Dermis microvascular lymphatic vessel endothelial cell (primary cell): ENCODE results near the gene DCDC2. TPM values are rescaled to one million over a fixed set of nuclear protein-coding genes. Genes with fewer than 3 reads are reported as not detected.
"Not testable (repeated sequence)": the region's sequence is repeated elsewhere in the genome, so short reads cannot be mapped to it uniquely, and the experiment has no call there.

Experiments
- DNase-seq, 2 donors: peaks; one replicate each; pipeline versions ENCODE4 v3.0.0 to v3.0.0-alpha.2; 2010; ENCODE audit warnings: low read depth in 2 of 2
- total RNA-seq: library from RNA; depleted of rRNA; stranded (reverse); fragments of >200 nt; gene quantifications from 2 replicates; pipeline ENCODE4 v1.2.1, GENCODE V29; 2014

Gene DCDC2
- total RNA-seq: under 0.01 TPM in 1 of 2 replicates, not detected in the other

DNA sequence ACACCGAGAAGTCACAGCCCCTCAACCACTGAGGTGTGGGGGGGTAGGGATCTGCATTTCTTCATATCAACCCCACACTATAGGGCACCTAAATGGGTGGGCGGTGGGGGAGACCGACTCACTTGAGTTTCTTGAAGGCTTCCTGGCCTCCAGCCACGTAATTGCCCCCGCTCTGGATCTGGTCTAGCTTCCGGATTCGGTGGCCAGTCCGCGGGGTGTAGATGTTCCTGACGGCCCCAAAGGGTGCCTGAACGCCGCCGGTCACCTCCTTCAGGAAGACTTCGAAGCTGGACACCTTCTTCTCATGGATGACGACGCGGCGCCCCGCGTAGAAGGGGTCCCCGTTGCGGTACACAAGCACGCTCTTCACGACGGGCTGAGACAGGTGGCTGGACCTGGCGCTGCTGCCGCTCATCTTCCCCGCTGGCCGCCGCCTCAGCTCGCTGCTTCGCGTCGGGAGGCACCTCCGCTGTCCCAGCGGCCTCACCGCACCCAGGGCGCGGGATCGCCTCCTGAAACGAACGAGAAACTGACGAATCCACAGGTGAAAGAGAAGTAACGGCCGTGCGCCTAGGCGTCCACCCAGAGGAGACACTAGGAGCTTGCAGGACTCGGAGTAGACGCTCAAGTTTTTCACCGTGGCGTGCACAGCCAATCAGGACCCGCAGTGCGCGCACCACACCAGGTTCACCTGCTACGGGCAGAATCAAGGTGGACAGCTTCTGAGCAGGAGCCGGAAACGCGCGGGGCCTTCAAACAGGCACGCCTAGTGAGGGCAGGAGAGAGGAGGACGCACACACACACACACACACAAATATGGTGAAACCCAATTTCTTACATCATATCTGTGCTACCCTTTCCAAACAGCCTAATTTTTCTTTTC lies at the start of gene DCDC2:
DCDC2 (minus strand) TSS at position 724 of the 883 bp plus-strand sequence; CDS start at position 415, 309 bp downstream.
- DNase-seq: no peak

DNA sequence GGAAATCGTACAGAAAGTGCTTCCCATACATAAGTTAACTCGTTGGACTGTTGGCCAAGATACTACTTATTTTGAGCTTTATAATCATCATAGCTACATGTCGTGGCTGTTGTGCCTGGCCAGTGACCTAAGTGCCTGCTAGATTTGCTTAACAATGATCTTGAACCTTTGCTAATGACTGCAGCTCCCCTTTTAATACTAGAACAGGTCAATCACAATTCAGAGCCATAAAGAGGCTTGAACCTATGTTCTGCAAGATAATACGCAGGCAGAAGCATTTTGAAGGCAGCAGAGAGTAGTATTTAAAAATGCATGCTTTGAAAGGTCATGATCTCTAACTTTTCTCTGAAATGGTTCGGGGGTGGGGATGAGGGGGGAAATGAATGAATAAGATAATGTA lies 47.4 kb upstream of the DCDC2 start:
- DNase-seq: no peak

DNA sequence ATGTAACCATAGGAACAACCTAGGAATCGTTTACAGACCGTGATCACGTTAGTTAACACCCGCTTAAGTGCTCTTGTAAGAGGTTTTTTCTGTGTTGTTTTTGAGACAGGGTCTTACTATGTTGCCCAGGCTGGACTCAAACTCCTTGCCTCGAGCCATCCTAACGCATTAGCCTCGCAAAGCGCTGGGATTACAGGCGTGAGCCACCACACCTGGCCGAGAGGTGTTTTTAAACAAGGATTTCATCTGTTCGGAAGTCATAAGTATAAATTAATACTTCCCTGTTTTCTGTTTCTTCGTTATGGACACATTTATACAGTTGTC lies 45.6 kb upstream of the DCDC2 start:
- no peak for DNase-seq

DNA sequence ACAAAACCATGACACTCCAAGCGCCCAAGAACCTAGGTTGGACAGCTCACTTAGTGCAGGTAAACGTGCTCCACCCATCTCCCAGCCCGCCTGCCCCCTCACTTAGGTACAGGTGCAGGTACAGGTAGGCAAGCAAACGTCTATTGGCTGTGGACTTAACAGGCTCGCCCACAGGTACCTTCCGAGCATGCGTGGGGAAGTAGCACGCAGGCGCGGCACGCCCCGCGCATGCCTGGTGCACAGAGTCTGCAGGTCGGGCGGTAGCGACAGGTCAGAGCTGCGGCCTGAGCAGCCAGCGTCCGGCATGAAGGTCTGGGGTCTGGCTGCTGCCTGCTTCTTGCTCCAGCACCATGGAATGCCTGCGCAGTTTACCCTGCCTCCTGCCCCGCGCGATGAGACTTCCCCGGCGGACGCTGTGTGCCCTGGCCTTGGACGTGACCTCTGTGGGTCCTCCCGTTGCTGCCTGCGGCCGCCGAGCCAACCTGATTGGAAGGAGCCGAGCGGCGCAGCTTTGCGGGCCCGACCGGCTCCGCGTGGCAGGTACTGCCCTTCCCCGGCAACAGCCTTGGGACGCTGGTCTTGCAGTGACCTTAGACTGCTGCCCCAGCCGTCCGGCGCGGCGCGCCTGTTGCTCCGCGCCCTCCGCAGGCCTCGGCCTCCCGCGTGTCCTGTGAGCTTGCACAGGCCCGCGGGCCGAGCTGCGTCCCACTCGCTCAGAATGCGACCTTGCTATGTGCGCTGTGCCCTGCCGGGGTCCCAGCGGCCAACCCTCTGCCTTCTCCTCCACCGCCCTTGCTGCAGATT lies 45.0 kb upstream of the DCDC2 start, which contains the start of gene MRS2:
MRS2 (plus strand) TSS at position 240 of the 804 bp plus-strand sequence; CDS start at position 351, 111 bp downstream.
- peak; percentile 66 to 84 for DNase-seq

DNA sequence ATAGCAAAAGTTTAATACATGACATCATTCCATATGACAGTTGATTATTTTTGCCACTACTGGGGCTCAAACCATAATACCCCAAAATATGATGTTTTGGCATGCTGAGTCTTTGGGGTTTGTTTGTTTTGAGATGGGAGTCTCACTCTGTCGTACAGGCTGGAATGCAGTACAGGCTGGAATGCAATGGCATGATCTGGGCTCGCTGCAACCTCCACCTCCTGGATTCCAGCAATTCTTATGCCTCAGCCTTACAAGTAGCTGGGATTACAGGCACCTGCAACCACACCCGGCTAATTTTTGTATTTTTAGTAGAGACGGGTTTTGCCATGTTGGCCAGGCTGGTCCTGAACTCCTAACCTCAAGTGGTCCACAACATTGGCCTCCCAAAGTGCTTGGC lies 43.6 kb upstream of the DCDC2 start:
- no peak for DNase-seq

DNA sequence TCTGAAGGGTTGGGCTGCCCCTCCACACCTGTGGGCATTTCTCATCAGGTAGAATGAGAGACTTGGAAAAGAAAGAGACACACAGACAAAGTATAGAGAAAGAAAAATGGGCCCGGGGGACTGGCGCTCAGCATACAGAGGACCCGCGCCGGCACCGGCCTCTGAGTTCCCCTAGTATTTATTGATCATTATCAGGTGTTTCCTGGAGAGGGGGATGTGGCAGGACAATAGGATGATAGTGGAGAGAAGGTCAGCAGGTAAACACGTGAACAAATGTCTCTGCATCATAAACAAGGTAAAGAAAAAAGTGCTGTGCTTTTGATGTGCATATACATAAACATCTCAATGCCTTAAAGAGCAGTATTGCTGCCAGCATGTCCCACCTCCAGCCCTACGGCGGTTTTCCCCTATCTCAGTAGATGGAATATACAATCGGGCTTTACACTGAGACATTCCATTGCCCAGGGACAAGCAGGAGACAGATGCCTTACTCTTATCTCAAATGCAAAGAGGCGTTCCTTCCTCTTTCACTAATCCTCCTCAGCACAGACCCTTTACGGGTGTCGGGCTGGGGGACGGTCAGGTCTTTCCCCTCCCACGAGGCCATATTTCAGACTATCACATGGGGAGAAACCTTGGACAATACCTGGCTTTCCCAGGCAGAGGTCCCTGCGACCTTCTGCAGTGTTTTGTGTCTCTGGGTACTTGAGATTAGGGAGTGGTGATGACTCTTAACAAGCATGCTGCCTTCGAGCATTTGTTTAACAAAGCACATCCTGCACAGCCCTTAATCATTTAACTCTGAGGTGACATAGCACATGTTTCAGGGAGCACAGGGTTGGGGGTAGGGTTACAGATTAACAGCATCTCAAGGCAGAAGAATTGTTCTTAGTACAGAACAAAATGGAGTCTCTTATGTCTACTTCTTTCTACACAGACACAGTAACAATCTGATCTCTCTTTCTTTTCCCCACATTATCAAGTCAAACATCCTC lies 42.5 kb upstream of the DCDC2 start:
- not testable (repeated sequence) for DNase-seq

DNA sequence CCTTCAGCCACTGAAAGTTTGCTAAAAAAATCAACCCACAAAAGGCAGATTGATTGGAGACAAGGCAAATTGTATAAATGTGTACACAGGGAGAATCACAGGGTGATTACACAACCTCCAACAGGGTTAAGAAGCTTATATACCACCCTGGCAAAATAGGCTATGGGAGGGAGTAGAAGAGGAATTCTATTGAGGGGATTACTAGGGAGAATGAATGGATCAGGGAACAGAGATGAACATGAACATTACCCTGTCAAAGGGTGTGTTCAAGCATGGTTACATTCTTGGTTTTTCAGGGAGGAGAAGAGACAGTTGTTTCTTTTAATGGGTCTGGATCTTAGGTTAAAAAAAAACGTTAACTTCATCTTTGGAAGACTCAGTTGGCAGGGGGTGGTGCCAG lies 39.8 kb upstream of the DCDC2 start:
- DNase-seq: no peak

DNA sequence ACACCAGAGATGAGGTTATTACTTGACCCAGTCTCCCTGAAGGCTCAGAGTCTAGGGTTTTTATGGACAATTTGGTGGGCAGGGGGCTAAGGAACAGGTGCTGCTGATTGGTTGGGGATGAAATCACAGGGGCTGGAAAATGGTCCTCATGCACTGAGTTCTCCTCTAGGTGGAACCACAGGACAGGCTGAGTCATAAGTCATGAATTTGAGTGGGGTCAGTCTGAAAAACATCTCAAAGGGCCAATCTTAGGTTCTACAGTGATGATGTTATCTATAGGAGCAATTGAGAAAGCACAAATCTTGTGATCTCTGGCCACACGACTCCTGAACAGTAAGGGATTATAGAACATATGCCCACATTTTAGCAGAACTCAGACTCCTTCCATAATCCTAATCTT lies 39.0 kb upstream of the DCDC2 start:
- DNase-seq: no peak

DNA sequence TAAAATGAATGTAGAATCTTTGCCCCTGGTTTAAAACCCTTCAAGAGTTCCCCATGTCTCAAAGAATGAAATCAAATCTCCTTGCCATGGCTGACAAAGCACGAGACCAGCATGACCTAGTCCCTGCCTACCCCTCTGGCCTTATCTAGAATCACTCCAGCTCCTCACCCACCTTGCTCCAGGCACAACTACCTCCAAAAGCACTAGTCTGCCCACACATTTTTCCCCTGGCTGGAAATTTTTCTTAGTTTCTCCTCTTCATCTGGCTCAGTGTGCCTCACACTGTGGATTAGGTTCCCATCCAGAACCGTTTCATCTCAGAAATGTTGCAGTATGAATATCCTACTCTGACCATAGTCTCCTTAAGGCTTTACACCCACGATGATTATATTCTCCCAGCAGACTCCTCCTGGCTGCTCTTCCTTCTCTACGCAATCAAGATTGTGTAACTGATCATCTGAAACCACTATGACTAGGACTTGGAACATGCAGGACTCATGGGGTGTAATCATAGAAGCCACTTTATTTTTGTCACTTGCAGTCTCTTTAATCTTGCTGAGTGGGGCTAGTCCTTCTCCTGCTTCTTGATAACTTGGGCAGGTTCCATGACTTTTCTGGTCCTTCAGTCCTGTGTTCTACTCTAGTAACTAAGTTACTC lies 37.0 kb upstream of the DCDC2 start:
- no peak for DNase-seq

DNA sequence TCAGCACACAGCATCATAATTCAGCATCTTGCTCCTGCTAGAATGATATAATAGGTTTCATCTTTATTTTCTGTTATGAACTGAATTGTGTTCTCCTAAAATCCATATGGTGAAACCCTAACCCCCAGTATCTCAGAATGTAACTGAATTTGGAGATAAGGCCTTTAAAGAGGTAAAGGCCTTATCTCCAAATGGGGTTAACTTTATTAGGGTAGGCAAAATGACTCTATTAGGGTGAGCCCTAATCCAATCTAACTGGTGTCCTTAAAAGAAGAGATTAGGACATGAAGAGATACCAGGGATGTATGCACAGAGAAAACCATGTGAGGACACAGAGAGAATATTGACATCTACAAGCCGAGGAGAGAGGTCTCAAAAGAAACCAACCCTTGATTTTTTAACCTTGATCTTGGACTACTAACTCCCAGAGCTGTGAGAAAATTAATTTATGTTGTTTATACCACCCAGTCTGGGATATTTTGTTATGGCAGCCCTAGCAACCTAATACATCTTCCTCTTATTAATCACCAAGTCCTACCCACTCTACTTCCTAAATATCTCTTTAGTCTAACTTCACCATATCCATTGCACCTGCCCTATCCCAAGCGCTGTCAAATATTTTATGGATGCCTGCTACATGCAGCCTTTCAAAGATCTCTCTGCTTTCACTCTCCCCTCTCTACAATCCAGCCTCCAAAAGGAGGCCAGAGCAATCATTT lies 36.4 kb upstream of the DCDC2 start:
- DNase-seq: no peak

DNA sequence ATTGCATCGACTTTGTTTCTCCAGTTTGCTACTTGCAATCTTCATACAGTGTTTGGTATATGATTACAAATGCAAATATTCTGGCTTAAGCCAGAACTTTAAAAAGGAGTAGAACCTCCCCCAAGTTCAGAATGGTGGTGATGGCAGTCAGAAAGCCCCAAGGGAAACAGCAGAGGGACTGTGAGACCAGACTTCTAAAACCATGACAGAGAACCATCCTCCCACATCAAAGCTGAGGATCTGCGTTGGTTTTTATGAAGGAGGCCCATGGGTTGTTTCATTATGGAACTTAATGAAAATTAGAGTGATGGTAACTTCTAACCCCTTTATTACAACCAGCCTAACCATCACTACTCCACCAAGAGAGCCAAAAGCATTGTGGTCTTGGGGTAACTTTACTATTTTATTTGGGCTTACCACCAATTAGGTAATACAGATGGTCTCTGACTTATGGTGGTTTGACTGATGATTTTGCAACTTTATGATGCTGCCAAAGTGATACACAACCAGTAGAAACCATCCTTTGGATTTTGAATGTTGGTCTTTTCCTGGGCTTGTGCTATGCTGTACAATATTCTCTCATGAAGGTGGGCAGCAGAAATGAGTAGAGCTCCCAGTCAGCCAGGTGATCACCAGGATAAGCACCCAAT lies 34.0 kb upstream of the DCDC2 start:
- no peak for DNase-seq

DNA sequence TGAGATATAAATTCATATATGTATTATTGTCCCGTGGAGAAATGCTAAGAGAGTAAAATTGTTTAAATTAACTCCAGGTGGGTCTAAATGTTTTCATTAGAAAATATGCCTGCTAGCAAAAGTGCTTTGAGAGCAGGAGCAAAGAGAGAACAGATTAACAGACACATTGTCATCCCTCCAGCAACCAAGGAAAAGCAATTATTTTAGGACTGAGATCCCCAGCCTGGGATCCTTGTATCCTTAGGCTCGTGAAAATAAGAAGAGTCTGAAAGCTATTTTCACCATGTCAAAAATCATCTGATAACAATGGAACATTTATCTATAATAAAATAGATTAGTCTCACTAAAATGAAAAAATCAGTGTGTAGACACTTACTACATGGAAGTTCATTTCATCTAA lies 33.3 kb upstream of the DCDC2 start:
- DNase-seq: no peak

DNA sequence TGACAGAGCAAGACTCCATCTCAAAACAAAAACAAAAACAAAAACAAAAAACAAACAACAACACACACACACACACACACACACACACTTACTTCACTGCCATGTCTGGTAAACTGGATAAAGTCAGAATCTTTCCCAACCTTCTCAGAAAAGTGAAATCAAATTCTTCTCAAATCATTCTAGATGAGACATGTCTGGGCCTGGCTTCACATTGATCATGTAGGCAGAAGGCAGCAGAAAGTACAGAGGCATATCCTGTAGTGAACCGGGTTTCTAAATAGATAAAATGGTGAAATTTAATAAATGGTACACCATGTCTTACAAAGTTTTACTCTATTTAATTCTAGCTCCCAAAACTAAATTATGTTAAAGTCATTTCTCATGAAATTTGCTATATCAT lies 30.0 kb upstream of the DCDC2 start:
- DNase-seq: no peak

DNA sequence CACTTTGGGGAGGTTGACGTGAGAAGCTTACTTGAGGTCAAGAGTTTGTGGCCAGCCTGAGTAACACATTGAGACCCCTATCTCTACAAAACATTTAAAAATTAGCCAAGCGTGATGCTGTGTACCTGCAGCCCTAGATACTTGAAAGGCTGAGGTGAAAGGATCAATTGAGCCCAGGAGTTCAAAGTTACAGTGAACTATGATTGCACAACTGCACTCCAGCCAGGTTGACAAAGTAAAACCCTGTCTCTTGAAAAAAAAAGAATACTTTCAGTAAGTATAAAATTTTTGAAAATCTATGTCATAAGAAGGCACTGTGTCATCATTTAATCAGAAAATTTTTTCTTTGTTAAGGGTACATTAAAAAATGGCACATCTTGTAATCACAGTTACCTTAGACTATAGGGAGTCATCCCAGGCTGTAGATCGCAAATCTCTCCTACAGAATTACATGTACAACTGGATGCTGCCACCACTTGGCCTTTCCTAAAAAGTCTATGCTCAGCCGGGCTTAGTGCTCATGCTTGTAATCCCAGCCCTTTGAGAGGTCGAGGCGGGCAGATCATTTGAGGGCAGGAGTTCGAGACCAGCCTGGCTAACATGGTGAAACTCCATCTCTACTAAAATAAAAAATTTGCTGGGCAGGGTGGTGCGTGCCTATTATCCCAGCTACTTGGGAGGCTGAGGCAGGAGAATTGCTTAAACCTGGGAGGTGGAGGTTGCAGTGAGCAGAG lies 27.8 kb upstream of the DCDC2 start:
- no peak for DNase-seq

DNA sequence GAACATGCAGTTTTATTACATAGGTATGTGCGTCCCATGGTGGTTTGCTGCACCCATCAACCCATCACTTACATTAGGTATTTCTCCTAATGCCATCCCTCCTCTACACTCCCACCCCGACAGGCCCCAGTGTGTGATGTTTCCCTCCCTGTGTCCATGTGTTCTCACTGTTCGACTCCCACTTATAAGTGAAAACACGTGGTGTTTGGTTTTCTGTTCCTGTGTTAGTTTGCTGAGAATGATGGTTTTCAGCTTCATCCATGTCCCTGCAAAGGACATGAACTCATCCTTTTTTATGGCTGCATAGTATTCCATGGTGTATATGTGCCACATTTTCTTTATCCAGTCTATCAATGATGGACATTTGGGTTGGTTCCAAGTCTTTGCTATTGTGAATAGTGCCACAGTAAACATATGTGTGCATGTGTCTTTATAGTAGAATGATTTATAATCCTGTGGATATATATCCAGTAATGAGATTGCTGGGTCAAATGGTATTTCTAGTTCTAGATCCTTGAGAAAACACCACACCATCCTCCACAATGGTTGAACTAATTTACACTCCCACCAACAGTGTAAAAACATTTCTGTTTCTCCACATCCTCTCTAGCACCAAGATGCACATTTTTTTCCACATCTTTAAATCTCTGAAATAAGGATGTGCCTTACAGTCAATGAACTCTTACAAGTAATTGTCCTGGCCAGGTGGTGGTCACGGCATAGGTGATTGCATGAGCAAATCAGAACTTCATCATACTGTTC lies 26.7 kb upstream of the DCDC2 start:
- DNase-seq: not testable (repeated sequence)

DNA sequence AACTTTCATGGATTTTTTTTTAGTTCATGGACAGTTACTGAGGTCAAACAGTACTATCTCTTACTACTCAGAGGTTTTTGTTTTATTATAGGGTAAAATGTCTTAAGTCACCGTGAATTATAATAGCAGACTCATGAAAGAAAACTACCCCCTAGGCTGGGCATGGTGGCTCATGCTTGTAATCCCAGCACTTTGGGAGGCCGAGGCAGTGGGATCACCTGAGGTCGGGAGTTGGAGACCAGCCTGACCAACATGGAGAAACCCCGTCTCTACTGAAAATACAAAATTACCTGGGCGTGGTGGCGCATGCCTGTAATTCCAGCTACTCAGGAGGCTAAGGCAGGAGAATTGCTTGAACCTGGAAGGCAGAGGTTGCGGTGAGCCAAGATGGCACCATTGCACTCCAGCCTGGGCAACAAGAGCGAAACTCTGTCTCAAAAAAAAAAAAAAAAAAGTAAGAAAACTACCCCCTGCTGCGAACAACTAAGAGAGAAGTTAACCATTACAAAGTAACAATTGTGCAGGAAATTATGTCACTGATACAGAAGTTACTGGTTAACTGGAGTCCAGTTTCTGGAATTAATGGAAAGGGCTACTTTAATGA lies 25.1 kb upstream of the DCDC2 start:
- not testable (repeated sequence) for DNase-seq

DNA sequence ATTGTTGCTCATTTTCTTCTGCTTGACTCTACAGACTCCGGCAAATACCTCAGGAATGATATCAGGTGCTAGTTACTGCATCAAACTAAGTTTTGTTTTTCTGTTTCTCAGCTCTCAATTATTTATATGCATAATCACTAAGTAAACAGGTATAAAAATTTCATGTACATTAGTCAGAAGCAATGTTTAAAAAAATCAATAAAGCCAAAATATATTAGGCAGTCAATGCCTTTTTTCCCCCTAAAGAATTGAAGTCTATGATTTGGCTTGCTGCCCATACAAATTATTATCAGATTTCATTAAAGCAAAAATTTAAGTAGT lies 24.3 kb upstream of the DCDC2 start:
- DNase-seq: no peak
